ENCODE data around the gene VTCN1.
"Not testable (repeated sequence)": the region's sequence is repeated elsewhere in the genome, so short reads cannot be mapped to it uniquely, and the experiment has no call there.

Gene VTCN1, protein sequence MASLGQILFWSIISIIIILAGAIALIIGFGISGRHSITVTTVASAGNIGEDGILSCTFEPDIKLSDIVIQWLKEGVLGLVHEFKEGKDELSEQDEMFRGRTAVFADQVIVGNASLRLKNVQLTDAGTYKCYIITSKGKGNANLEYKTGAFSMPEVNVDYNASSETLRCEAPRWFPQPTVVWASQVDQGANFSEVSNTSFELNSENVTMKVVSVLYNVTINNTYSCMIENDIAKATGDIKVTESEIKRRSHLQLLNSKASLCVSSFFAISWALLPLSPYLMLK

DNA sequence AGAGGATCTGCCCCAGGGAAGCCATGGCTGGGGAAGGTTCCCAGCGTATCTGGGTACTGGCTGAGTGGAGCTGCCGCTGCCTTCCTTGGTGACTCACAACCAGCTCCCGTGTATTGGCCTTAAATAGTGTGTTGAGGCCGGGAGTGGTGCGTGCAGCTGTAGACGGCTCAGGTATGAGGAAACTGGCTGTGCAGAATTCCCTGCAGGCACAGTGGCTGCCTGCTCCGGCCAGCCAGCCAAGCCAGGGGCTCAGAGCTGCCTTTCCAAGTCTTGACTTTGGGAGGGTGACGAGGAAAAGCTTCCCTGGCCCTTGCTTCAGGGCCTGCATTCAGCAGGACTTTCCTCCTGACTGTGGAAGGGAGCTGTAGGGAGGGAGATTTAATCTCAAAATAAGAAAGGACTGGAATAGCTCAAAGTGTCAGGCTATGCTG lies at the start of gene VTCN1:
Gene VTCN1, minus strand, starts transcription at position 97 of the 431 bp plus-strand sequence. Its CDS starts 72 bp downstream, at position 25.
- DNase-seq (ENCODE audit: low read depth in 2 of 2): no peak

DNA sequence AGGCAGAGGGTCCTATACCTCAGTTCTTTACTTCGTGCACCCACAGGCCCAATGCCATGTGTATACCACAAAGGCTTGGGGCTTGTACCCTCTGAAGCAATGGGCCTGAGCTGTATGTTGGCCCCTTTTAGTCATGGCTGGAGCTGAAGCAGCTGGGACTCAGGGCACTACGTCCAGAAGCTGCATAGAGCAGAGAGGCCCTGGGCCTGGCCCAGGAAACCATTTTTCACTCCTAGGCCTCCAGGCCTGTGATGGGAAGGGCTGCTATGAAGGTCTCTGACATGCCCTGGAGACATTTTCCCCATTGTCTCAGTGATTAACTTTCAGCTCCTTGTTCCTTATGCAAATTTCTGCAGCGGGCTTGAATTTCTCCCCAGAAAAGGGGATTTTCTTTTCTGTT lies 48.1 kb upstream of the VTCN1 start:
- no peak for DNase-seq (ENCODE audit: low read depth in 2 of 2)

DNA sequence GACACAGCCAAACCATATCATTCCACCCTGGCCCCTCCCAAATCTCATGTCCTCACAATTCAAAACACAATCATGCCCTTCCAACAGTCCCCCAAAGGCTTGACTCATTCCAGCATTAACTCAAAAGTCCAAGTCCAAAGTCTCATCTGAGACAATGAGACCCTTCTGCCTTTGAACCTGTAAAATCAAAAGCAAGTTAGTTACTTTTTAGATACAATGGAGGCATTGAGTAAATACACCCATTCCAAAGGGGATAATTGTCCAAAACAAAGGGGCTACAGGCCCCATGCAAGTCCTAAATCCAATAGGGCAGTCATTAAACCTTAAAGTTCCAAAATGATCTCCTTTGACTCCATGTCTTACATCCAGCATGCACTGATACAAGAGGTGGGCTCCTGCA lies 47.3 kb upstream of the VTCN1 start:
- not testable (repeated sequence) for DNase-seq (ENCODE audit: low read depth in 2 of 2)

DNA sequence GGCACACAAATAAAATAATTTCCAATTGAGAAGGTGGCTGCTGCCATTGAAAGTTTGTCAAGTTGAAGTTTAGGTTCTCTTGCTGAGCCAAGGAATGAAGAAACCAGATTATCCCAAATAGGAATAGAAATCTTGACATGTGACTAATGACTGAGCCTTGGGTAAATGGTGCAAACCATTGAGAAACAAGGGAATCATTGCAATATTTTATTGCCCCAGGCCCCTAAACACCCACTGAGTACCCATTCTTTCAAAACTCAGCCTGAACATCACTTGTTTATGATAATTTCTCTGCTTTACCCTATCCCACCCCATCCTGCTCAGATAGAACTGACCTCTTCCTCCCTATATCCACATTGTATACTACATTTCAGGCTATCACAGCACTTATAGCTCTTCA lies 46.6 kb upstream of the VTCN1 start:
- no peak for DNase-seq (ENCODE audit: low read depth in 2 of 2)

DNA sequence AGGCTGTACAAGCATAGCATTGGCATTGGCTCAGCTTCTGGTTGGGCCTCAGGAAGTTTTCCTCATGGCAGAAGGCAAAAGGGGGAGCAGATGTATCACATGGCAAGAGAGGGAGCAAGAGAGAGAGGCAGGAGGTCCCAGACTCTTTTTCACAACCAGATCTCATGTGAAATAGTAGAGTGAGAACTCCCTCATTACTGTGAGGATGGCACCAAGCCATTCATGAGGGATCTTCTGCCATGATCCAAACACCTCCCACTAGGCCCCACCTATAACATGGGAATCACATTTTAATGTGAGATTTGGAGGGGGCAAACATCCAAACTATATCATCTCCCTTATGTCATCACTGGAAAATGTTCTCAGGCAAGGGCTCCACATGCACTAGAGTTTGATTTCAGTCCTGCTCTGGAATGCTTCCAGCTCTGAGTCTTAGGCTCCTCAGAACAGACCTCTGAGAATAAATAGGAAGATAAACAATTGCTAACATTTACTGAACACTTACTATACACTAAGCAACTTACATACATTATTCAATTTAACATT lies 39.4 kb upstream of the VTCN1 start:
- no peak for DNase-seq (ENCODE audit: low read depth in 2 of 2)

DNA sequence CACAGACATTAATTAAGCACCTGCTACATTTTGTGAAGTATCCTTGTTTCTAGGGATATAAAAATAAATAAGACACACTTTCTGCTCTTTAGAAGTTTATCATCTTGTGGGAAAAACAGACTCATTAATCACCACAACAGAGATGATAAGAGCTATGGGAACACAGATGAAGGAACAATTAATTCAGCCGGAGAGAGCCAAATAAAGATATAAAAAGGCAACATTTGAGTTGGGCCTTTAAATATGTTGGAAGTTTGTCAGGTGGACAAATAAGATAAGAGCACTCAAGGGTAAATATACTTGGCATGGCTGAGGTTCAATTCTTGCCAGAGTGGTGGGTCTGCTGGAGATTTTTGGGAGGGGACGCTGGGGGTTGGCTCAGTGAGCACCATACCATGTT lies 34.2 kb upstream of the VTCN1 start:
- DNase-seq (ENCODE audit: low read depth in 2 of 2): no peak

DNA sequence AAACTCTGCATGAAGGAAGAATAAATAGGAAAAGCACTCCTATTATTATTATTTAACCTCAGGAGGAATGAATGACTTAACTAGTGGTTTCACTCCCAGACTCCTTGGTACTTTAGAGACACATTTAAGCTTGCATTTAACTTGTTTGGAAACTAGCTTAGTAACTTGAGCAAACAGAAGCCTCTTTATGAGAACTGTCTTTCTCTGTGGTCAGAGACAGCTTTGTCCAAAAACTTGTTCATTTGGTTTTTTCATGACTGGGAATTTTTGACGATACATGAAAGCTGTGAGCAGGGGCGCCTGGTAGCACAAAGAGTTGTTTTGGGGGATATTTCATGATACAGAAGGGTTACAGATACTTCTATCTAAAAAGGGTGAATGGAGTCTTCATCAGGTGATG lies 33.6 kb upstream of the VTCN1 start:
- no peak for DNase-seq (ENCODE audit: low read depth in 2 of 2)

DNA sequence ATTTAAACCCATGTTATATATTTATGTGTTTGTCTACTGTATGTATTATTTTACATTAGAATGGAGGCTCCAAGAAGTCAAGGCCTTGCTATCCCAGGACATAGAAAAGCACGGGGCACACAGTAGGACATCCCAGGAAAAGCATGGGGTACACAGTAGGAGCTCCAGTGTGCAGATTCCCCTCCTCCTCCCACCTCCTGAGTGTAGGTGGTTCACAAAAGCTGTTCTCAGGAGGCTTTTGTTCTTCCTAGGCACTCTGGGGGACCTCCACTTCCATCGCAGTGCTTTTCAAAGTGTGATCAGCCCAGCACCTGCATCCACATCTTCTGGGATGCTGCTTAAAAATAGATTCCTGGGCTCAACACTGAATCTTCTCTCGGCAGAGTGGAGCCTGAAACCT lies 30.8 kb upstream of the VTCN1 start:
- DNase-seq (ENCODE audit: low read depth in 2 of 2): no peak

DNA sequence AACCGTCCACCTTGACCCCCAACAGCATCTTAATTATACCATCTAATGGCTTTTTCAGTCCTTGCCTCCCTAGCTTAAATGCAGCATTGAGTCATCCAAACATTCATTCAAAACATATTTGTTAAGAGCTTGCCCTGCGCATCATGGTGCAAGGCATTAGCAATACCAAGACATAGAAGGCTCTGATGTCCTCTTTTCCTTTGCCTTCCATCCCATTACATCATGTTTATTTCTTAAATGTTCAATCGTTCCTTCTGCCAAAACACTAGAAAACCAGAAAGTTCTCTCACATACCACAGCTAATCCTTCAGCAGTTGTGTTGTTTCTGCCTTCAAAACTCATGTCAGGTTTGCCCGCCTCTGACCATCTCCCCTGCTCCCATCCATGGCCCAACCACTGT lies 29.8 kb upstream of the VTCN1 start:
- no peak for DNase-seq (ENCODE audit: low read depth in 2 of 2)

DNA sequence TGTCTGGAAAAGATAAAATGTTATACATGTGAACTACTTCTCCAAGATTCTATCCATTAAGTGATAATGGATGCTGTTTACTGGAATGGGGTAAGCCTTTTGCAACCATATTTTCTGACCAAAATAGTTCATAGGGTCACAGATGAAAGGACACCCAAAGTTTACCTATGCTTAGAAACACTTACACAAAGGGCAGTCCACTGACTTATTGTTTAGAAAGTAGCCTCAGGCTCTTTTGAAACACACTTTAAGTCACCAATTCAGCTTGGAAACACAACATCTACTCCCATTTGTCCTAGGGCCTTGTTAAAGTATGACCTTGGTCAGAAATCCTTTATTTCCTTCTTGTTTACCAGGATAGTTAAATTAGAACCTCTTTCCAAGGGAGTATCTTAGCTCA lies 28.7 kb upstream of the VTCN1 start:
- no peak for DNase-seq (ENCODE audit: low read depth in 2 of 2)

DNA sequence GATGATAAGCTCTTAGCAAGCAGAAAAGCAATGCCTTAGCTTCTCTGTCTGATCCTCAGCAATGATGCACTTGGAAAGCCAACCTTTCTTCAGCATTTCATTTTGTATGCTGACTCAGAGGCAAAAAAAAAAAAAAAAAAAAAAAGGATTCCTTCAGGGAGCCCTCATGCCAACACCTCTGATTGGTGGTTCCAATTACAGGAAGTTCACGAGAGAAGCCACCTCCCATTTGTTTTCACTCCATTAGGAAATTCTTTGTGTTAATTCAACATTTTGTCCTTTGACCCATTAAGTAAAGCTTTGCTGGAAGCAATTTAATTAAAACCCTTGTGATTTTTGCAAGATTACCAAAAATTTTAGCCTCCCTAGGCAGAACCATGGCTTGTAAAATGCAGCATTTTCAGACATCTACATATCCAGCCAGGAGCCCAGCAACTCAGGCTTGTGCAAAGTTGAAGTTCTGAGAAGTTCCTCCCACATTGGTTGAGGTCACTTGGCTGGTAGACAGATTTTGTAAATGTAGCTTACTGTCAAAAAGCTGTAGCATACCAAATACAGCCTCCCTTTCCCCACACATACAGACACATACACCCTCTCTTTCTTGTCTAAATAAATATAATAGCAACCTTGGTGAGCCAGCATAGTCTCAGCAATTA lies 27.1 kb upstream of the VTCN1 start:
- DNase-seq (ENCODE audit: low read depth in 2 of 2): no peak

DNA sequence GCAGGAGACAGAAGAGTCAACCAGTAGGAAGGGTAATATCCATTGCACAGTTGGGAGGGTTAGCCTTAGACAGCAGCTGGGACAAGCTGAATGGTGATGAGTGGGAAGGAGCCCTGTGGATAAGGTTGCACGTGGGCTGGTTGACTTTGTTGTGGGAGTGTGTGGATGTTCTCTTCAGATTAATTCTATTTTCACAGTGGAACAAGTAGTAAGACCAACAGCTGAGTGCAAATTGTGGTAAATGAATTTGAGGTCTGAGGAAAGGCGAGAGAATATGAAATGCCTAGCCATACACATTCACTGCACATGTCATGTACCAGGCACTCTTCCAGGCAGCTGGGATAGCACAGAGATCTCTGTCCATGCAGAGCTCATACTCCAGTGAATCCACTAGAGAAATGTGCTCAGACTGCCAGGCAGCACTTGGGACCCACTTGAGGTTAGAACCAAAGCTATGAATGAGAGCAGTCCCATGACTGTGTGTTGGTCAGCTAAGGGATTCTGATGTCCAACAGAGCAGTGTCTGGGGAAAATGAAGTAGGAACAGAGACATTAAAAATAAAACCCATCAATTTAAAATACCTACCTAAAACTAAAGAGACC lies 25.2 kb upstream of the VTCN1 start:
- no peak for DNase-seq (ENCODE audit: low read depth in 2 of 2)

DNA sequence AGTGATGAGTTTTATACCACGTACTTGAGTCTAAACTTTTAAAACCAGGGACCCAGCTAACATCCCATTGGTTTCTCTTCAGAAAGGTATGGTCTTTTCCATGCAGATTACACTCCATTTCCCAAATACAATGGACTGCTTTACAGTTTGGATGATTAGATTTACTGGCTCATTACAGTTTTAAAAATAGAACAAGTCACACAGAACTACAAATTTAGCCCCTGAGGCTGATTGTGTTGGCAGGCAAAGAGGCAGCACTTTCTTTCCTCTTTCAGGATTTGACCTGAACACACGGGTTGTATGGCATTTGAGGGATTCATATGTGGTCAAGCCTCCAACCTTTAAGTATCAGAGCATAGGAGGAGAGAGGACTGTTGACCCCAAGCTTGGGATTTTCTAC lies 21.8 kb upstream of the VTCN1 start:
- DNase-seq (ENCODE audit: low read depth in 2 of 2): no peak

DNA sequence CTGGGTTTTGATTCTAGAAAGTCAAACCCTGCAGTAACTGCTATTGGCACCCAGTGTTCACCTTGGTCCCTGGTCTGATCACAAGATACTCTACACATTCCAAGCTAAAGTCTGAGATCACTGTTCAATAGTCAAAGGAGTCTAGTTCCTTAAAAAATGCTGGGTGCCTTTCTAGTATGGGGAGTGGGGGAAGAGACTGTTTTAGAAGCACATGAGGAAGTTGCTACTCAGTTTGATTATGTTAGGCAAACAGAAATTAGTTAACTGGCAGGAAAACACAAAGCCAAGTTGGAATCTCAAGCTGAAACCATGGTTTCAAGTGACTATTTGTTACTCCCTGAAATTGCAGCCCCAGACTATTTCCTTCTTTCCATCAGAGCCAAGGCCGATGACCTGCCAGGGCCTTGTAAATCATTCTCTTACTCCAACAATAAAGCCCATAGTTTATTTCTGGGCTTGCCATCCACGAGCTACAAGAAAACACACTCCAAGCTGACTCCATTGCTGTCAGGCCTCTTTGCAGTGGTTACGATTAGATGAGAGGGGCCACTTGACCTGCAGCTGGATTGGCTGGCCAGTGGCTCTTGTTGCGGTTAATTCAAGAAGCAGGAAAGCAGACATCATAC lies 21.1 kb upstream of the VTCN1 start:
- DNase-seq (ENCODE audit: low read depth in 2 of 2): no peak

DNA sequence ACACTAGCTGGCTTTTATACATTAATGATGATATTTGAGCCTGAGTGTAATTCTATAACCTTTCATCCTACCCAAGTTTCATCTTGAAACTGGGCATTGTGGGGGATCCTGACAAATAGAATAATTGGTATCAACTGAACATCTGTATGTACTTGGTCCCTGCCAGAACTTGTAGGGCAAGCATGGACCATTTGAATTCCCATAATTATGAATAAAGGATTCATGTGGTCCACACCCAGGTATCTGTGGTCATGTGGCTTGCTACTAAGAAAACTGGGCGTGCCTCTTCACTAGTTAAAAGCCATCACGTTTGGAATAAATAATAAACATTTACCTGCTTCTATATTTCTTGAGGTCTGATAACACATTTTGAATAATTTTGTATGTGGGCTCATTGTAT lies 20.6 kb upstream of the VTCN1 start:
- no peak for DNase-seq (ENCODE audit: low read depth in 2 of 2)

DNA sequence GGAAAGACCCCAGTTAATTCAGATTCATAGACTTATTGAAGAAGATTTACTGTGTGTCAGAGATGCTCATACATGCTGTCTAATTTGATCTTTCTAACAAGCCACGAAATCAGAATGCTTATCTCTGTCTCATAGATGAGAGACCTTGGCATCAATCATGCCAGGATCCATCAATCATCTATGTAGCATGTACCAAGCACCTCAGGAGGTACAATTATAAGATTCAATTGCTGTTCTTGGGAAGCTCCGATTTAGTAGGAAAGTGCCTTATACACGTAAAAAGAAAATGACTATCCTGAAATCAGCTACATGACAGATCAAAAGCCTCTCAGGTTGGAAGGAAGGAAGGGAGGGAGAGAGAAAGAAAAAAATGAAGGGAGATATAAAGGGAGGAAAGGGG lies 18.5 kb upstream of the VTCN1 start:
- no peak for DNase-seq (ENCODE audit: low read depth in 2 of 2)

DNA sequence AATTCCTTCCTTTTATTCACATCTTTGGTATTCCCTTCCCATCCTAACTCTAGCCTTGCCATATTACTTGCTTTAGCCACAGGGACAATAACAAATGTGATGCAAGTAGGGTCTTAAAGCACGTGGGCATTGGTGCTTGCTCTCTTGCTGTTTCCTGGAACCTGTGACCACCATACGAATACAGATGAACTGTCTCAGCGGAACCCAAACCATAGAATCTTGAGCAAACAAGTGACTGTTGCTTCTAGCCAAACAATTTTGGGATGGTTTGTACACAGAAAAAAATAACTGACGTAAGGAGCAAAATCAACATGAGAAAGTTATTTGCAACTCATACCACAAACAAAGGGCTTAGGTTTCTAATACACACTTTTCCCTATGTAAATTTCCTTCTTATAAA lies 15.2 kb upstream of the VTCN1 start:
- DNase-seq (ENCODE audit: low read depth in 2 of 2): no peak

DNA sequence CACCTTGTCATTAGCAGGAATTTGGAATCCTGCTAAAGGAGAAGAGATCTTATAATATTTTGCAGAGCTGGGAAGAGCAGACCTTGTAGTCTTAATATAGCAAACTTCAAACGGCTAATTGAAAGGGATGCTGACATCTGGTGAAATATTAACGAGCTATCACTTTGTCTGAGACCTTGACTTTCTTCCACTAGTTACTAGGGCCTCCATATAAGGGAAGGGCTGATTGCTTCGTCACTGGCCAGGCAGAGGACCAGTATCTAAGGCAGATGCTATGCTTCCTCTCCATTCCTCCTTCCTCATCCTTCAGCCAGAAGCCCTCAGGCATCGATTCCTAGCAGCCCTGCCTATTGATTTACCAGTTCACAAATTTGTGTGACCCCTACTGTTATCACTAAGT lies 6.0 kb upstream of the VTCN1 start:
- no peak for DNase-seq (ENCODE audit: low read depth in 2 of 2)

DNA sequence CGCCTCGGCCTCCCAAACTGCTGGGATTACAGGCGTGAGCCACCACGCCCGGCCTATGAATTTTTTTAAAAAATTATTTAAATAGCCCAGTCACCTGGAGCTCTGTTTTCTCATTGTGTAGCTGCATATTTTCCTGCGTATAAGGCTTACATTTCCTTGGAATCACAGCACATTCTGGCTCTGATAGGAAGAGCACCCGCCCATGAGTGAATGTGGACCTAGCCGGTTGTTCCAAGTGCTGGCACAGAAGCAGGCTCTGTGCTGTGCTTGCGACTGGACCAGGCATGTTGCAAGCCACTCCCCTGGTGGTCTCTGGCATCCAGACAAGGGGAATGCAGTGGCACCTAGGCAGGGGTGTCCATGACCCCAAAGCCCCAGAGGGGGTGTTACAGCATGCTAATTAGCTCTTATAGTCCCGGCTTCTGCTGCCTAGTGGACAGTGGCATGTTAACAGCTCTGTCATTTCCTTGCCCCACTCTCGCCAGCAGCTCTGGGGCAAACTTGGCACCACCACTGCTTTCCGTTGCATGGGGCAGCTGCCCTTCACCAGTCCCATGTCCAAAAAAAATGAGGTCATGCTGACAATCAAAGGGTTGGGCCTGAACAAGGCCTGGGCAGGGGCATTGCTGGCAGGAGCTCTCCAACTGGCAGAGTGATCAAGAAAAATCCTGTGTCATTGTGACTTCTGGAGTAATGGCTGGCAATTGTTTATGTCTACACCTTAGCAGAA lies 5.2 kb upstream of the VTCN1 start:
- no peak for DNase-seq (ENCODE audit: low read depth in 2 of 2)

DNA sequence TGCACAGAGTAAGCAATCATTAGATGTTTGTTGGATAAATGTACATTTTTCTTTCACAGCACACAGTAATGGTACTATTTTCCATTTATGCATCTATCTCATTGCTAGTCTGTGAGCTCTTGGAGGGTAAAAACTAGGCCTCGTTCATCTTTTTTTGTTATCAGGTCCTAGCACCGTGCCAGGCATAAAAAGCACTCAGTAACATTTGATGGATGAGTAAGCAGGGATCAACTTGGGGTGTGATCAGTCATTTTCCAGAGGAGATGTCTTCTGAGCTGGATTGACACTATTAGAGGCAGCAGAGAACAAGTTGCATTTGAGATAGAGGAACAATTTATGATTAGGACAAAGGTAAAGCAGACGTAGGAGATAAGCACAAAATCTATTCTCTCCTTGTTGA lies 4.3 kb upstream of the VTCN1 start:
- no peak for DNase-seq (ENCODE audit: low read depth in 2 of 2)

DNA sequence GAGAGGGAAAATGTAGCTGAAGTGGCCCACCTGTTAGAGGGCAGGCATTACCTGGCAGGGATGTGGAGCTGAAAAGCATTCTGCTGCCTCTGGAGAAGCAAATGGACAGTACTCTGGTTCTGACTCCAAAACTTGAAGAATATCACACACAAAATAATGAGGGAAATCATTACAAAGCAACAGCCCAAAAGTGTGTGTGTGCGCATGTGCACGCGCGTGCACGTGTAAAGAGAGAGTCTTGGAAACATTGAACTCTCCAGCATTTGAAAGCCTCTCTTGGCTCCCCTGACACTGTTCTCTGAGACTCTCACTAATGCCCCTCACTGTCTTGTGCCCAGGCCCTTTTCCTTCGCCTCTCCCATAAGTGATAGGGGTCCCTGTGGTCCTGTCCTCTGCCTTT lies 2.3 kb upstream of the VTCN1 start:
- DNase-seq (ENCODE audit: low read depth in 2 of 2): no peak

DNA sequence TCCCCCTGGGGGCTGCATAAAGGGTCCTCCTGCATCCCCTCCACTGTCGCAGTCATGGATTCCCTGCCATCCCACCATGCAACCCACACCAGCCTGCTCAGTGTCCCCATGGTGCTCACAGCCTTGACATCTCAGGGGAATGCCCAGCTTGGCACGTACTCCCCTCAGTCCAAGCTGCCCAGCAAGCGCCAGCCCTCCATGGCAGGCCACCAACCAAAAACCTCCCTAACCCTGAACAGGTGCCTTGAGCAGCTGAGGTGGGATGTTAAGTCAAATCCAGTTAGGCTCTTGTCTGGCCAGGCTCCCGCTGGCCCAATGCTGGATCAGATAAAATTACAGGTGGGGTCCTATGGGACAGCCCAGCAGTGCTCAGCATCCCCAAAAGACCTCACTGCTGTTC lies 341 bp downstream of the VTCN1 start:
- no peak for DNase-seq (ENCODE audit: low read depth in 2 of 2)

Data from stimulated activated CD4-positive, alpha-beta T cell treated with anti-CD3 and anti-CD28 coated beads, Interleukin-15, amount 100 ng/mL, for 48 hours (primary cell).